GDM1 (cell line): Measurements from ENCODE around the gene RAN.
A peak's percentile ranks its signal among the peaks of the same experiment; 100 is the strongest.
"Not testable (repeated sequence)": the region's sequence is repeated elsewhere in the genome, so short reads cannot be mapped to it uniquely, and the experiment has no call there.

Experiments
- DNase-seq: peaks from one replicate; lab custom pipeline; 2025; lab: John Stamatoyannopoulos, UW

RAN gene

GRCh38 chr12:130878193-130879185 is 6.6 kb downstream of the RAN start:
- DNase-seq = no peak

GRCh38 chr12:130879212-130879686 is 7.4 kb downstream of the RAN start:
- no peak for DNase-seq

GRCh38 chr12:130879781-130880389 is 8.0 kb downstream of the RAN start:
- no peak for DNase-seq

- no peak for DNase-seq
Measured at GRCh38 chr12:130880411-130880885, 8.6 kb downstream of the RAN start.

DNA sequence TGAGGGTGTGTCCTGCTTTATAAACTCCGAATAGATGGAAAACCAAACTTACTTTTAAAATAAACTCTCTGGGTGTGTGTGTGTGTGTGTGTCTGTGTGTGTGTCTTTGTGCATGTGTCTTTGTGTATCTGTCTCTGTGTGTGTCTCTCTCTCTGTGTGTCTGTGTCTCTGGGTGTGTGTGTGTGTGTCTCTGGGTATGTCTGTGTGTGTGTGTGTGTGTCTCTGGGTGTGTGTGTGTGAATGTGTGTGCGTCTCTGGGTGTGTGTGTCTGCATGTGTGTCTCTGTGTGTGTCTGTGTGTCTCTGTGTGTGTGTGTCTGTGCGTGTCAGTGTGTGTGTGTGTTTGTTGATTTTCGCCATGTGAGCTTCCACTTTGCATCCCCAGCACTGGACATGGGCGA is 9.2 kb downstream of the RAN start:
- no peak for DNase-seq

- DNase-seq = no peak
Measured at GRCh38 chr12:130881548-130881947, 9.7 kb downstream of the RAN start.

- not testable (repeated sequence) for DNase-seq
Measured at GRCh38 chr12:130887190-130887589, 15.3 kb downstream of the RAN start.

DNA sequence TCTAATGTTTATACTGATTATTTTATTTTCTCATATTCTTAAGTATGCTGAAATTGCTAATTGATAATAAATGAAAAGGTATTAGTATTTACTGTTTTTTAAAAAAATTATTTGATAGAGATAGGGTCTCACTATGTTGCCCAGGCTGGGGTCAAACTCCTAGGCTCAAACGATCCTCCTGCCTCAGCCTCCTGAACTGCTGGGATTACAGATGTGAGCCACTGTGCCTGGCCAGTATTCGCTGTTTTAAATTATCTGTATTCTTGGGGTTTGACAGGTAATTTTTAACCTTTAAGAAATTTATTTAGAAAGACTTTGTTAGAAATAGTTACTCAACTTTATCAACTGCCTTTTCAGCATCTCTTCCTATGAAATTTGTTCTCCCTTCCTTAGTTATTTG is 32.2 kb downstream of the RAN start:
- DNase-seq = no peak

DNA sequence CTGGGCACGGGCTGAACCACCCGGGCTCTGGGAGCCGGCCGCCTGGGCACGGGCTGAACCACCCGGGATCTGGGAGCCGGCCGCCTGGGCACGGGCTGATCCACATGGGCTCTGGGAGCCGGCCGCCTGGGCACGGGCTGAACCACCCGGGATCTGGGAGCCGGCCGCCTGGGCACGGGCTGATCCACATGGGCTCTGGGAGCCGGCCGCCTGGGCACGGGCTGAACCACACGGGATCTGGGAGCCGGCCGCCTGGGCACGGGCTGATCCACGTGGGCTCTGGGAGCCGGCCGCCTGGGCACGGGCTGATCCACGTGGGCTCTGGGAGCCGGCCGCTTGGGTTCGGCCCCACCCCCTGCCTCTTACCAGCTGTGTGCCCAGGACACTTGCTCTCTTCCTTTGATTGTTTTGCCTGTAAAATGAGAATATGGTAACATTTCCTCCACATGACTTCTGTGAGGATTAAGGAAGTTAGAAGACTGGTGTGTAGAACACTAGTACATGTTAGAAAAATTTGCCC is 33.1 kb downstream of the RAN start:
- DNase-seq = not testable (repeated sequence)

DNA sequence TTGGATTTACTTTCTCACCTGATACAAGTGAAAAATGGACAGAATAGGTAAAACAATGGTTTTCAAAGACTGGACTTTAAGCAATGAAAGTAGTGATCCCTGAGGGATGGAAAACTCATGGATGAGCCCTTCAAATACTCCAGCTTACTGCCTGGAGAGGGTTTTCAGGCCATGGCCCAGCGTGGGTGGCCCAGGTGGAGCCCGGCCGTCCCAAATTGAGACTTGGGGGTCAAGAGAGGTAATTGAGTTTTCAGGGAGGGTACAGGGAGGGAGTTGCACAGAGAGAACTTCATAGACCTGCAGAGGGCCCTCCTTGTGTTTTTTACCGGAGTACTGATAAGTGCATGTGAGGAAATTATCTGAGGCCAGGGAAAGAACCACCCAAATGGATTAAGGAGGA is 37.2 kb downstream of the RAN start:
- DNase-seq = no peak

DNA sequence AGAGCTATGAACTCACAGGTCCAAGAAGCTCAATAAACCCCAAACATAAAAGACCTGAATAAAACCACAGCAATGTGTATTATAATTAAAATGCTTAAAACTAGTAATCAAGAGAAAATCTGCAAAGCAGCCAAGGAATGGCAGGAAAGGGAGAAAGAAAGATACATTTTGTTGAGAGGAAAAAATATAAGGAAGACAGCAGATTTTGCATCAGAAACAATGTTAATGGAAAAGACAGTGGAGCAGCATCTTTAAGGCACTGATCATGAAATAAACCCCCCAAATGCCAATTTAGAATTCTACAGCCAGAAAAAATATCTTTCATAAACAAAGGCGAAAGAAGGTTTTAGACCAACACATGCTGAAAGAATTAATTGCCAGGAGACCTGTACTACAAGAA is 39.3 kb downstream of the RAN start:
- no peak for DNase-seq

DNA sequence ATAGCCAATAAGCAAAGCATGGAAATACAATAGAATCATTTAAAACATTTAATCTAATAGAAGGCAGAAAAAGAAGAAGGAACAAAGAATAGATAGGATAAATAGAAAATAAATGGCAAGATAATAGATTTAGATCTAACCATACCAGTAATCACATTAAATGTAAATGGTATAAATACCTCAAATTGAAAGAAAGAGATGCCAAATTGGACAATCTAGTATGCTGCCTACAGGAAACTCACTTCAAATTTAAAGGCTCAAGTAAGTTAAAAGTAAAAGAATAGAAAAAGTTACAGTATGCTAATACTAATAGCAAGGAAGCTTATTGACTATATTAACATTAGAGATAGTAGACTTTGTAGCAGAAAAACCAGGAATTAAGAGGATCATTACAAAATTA is 40.1 kb downstream of the RAN start:
- DNase-seq = no peak

GRCh38 chr12:130916241-130916911 is 44.5 kb downstream of the RAN start:
- peak; percentile 46 for DNase-seq

- DNase-seq = no peak
Measured at GRCh38 chr12:130917607-130918006, 45.7 kb downstream of the RAN start.

- no peak for DNase-seq
Measured at GRCh38 chr12:130919086-130919485, 47.2 kb downstream of the RAN start.

- no peak for DNase-seq
Measured at GRCh38 chr12:130920119-130920703, 48.3 kb downstream of the RAN start.

- DNase-seq = no peak
Measured at GRCh38 chr12:130920723-130921381, 49.0 kb downstream of the RAN start.

GRCh38 chr12:130922511-130922953 is 50.7 kb downstream of the RAN start:
- DNase-seq = no peak

DNA sequence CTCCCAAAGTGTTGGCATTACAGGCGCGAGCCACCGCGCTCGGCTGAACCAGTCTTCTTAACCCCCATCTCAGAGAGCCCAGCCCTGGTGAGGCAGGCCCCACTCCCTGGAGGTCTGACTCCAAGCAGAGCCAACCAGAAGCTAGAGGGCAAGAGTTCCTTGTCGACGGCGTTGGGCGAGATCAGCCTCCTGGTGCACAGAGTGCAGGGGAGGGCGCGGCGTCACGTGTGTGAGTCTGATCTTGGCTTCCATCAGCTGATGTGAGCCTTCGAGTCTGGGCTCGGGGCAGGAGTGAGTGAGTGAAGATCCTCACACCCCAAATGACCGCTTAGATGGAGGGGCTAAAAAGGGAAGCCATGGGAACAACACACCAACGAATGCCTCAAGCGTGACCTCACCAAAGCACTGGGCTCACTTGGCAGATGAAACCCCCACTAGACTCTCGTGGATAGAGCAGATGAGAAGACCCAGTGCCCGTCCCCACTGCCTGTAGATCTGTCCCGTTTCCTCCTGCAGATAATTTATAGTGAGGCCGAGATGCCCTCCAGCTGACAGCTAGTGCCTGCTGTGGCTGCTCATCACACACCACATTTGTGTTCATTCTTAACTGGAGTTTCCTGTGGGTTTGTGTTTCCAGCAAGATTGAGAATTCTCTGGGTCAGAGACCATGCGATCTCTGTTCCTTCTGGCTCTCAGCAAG is 53.2 kb downstream of the RAN start:
- DNase-seq = no peak

DNA sequence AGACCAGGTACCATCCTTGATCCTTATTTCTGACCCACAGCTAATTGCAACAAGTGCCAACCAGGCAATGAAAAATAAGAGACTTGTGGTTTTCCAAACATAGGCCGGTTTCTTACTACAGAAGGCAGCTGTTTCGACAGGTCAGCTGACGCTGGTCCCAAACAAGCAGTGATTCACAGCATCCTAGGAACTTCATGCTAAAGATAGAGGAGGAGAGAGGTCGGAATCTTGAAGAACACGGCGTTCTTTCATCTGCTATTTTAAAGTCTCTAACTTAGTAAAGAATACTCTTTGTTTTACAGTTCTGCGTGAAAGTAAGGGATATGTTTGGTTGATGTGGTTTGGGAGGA is 53.8 kb downstream of the RAN start:
- no peak for DNase-seq
